G401.6 (cell line): Measurements from ENCODE around the gene TIPARP.

Experiments used
- FAIRE-seq: peaks from 2 replicates; lab custom pipeline; 2012; peaks lifted over from hg19 to GRCh38; lab: Jason Lieb, UNC

TIPARP gene

DNA sequence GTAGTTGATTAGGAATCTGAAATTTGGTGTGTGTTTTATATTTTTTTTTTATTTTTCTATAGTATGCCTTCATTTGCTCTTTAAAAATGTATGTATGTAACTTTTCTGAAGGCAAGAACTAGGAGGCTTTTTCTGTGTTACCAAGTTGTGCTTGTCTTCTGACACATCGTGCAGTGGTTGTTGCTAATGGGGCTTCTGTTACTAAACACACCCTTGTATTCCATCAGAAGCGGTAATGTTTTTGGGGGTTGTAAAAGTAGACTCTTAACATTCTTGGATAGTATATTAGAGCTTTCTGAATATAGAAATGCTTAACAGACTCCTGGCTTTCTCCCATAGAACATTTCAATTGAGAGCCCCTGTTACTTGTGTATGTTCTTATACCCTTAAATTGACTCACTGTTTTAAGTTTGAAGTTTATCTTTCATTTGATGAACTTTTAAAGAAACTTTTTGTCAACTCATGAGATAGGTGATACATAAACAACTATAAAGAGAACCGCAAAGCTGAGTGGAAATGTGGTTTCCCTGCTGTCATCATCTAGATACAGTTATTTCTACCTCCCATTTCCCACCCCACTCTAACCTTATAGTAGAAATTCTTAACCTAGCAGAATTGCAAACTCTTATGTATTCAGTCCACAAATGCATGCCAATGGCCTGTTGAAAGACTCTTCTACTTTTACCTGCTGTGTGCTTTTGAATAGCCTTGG is 2.5 kb downstream of the TIPARP start:
- FAIRE-seq, result no peak

DNA sequence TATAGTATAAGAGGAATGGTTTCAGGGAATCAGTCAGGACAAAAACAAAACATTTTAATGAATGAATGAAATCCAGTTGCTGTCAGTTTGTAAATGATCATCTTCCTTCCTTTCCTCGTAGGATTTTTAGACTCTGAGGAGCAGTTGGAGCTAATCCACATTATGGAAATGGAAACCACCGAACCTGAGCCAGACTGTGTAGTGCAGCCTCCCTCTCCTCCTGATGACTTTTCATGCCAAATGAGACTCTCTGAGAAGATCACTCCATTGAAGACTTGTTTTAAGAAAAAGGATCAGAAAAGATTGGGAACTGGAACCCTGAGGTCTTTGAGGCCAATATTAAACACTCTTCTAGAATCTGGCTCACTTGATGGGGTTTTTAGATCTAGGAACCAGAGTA is 3.1 kb downstream of the TIPARP start:
- no peak for FAIRE-seq

DNA sequence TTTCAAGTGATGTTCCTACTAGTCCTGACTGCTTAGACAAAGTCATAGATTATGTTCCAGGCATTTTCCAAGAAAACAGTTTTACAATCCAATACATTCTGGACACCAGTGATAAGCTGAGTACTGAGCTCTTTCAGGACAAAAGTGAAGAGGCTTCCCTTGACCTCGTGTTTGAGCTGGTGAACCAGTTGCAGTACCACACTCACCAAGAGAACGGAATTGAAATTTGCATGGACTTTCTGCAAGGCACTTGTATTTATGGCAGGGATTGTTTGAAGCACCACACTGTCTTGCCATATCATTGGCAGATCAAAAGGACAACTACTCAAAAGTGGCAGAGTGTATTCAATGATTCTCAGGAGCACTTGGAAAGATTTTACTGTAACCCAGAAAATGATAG is 3.8 kb downstream of the TIPARP start:
- FAIRE-seq, result no peak

GRCh38 chr3:156680243-156680914 is 6.0 kb downstream of the TIPARP start:
- no peak for FAIRE-seq

DNA sequence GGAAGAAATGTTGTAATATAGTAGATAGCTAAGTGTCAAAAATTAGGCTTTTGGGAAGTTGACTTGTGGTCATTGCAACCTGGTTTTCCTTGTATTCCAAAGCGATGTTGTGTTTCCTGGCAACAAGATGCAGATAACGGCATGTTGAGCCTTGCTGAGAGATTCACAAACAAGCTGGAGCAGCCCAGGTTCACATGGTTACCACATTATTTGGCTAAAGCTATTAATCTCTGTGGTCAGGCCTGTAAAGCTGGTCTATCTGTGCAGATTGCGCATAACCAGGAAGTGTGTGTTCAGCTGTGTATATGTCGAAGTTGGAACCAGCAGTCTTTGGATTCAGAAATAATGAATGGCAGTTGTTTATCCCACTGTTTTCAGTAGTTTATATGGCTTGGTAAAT is 6.6 kb downstream of the TIPARP start:
- no peak for FAIRE-seq

- no peak for FAIRE-seq
These were observed 8.1 kb downstream of the TIPARP start for GRCh38 chr3:156682501-156682900.

- no peak for FAIRE-seq
These were observed 8.6 kb downstream of the TIPARP start for GRCh38 chr3:156682963-156683362.

DNA sequence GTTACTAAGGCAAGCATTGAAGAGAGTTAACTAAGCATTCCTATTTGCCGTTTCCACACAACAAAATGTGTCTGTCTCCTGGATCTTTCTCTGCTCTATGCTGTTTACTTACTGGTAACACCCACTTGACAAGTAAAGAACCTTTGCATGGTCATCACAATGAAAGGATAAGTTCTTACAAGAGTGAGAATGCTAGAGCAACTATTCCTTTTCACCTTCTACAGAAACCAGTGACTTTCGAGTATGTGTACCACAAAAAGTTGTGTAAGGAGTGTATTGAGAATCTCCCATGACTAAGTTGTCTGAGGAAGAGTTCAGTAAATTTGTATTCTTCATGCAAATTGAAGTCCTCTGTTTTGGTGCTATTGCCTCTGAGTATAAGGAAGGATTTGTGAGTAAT is 10.8 kb downstream of the TIPARP start:
- no peak for FAIRE-seq

DNA sequence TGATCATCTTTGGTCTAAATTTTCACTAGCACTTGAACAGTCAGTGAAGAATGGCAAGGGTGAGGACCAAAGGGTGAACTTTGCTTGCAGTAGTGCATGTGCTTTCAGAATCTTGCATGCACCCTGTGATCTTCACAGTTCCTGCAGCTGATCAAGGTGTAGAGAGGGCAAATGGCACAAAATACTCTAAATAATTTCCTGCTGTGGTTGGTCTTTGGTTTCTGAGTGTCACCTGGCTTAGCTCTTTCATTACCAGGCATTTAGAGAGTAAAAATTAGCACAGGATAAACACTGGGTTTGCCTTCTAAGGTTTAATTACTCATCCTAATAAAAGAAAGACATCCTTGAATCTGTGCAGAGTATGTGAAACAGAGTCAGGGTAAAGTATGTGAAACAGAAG is 11.4 kb downstream of the TIPARP start:
- no peak for FAIRE-seq

GRCh38 chr3:156687023-156687422 is 12.6 kb downstream of the TIPARP start:
- FAIRE-seq, result no peak

- FAIRE-seq, result no peak
These were observed 14.5 kb downstream of the TIPARP start for GRCh38 chr3:156688632-156689452.

GRCh38 chr3:156689608-156690007 is 15.2 kb downstream of the TIPARP start:
- no peak for FAIRE-seq

DNA sequence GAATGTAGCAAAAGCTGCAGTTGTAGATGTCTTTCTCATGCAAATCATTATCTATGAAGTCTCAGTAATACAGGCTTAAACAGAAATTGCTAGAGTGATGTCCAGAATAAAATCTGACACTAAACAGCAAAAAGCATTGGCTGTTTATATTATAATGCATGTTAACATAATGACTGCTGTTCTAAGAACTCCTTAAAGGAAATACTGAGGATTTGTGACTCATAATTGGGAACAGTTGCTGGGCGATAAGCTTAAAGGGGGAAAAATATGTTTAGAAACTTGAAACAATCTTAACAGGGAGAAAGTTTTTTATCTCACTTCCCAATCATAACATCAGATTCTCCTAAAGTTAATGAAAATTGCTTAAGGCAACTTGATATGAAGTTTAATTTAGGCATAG is 17.5 kb downstream of the TIPARP start:
- FAIRE-seq, result no peak

- FAIRE-seq, result no peak
These were observed 18.8 kb downstream of the TIPARP start for GRCh38 chr3:156693166-156693565.

- FAIRE-seq, result no peak
These were observed 20.1 kb downstream of the TIPARP start for GRCh38 chr3:156694536-156694935.

DNA sequence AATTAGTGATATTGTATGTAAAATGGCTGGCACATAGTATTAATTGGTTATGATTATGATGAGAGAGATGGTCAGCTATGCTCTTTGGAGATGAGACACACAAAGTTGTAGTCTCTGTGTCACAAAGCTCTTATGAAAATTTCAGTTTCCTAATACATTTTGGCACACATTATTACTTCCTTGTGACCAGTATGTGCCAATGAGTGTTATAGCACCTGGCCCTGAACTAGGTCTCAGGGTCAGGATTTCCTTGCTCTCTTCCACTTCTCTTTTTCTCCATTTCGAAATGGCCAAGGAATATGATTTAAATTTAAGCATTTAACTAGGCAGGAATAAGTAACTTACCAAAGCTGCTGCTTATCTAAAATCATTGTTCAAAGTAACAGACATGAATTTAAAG is 28.0 kb downstream of the TIPARP start:
- no peak for FAIRE-seq

GRCh38 chr3:156704370-156705036 is 30.1 kb downstream of the TIPARP start:
- no peak for FAIRE-seq

GRCh38 chr3:156705761-156706616 is 31.6 kb downstream of the TIPARP start:
- no peak for FAIRE-seq

DNA sequence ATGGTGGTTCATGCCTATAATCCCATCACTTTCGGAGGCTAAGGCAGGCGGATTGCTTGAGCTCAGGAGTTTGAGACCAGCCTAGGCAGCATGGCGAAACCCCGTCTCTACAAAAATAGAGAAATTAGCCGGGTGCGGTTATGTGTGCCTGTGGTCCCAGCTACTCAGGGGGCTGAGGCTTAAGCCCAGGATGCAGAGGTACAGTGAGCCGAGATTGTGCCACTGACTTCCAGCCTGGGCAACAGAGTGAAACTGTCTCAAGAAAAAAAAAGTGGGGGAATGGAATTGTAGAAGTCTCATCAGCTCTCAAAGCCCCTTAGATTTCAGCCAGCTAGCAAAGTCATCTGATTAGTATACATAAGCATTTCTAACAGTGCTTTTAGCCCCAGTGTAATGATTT is 33.2 kb downstream of the TIPARP start:
- FAIRE-seq, result no peak

- FAIRE-seq, result no peak
These were observed 36.0 kb downstream of the TIPARP start for GRCh38 chr3:156710429-156710828.

DNA sequence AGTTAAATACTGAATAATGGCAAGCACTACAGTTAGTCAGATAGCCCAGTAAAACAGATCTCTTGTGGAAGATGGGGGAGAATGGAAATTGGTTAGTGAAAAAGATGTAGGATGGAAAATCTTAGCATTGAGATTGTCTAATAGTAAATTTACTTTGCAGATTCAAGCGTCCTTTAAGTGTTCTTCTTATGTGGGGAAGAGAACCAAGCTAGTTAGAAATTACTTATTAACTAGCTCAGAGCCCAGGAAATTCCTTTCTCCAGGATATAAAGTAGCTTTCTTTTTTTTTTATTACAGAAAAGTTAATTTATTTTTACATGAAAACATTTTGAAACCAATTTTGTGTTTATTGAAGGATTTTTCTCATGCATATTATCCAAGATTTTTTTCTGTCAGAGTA is 36.7 kb downstream of the TIPARP start:
- no peak for FAIRE-seq

DNA sequence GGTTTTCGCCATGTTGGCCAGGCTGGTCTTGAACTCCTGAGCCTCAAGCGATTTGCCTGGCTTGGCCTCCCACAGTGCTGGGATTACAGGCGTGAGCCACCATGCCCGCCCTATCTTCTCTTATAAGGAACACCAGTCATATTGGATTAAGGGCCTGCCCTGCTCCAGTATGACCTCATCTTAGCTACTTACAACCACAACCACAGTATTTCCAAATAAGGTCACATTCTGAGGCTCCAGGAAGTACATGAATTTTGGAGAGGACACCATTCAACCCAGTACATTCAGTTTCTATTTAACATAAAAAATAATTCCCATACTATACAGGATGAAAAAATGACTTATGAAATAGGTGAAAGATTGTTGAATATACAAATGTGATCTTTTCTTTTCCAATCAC is 37.6 kb downstream of the TIPARP start:
- peak; percentile 17 for FAIRE-seq
